H1 (cell line): Measurements from ENCODE around the gene STEAP1B. TPM values are rescaled to one million over a fixed set of nuclear protein-coding genes. Genes with fewer than 3 reads are reported as not detected.

Experiments
- CTCF ChIA-PET: fragments of 300-600 bp; sonication (Branson Sonifier 250); formaldehyde crosslinking; loops from one replicate; lab custom pipeline; 2021; ENCODE audit not compliant: partially characterized antibody; lab: Charles Lee
- POLR2A ChIA-PET: fragments of 300-600 bp; sonication (Branson Sonifier 250); formaldehyde crosslinking; loops from one replicate; lab custom pipeline; 2021; ENCODE audit warnings: inconsistent platforms; ENCODE audit not compliant: partially characterized antibody; lab: Charles Lee
- DNase-seq, 2 experiments: peaks; one replicate each; pipeline versions ENCODE4 v3.0.0 to v3.0.0-alpha.2; 2010 to 2022; ENCODE audit warnings: low spot score in 2 of 2, low read depth in 1 of 2, mixed read lengths in 1 of 2
- FAIRE-seq: peaks from 2 replicates; lab custom pipeline; 2011; peaks lifted over from hg19 to GRCh38; lab: Jason Lieb, UNC
- H2AFZ ChIP-seq: 2 replicates; pipeline ENCODE4 v1.8.1; 2012; ENCODE audit warnings: low read length, inconsistent platforms
- H2AK5ac ChIP-seq: 2 replicates; pipeline ENCODE4 v1.6.1; 2013; ENCODE audit warnings: low read depth, low read length
- H2BK120ac ChIP-seq: replicated peaks from 2 replicates; pipeline ENCODE3; 2013; ENCODE audit warnings: low read depth, low read length, inconsistent platforms
- H2BK12ac ChIP-seq: 2 replicates; pipeline ENCODE4 v1.6.1; 2013; ENCODE audit warnings: low read depth, low read length
- H2BK15ac ChIP-seq: 2 replicates; pipeline ENCODE4 v1.6.1; 2013; ENCODE audit warnings: low read length
- H2BK20ac ChIP-seq: 2 replicates; pipeline ENCODE4 v1.6.1; 2013; ENCODE audit warnings: low read length
- H2BK5ac ChIP-seq: 2 replicates; pipeline ENCODE4 v1.6.1; 2013; ENCODE audit warnings: low read depth, low read length
- H3K14ac ChIP-seq: 2 replicates; pipeline ENCODE4 v1.6.1; 2013; ENCODE audit warnings: inconsistent platforms; ENCODE audit not compliant: insufficient read length
- H3K18ac ChIP-seq: 2 replicates; pipeline ENCODE4 v1.6.1; 2013; ENCODE audit warnings: low read length; ENCODE audit errors: extremely low read depth
- H3K23ac ChIP-seq: 2 replicates; pipeline ENCODE4 v1.6.1; 2013; ENCODE audit warnings: inconsistent platforms; ENCODE audit not compliant: insufficient read length
- H3K23me2 ChIP-seq: 2 replicates; pipeline ENCODE4 v1.6.1; 2013; ENCODE audit warnings: low read depth, low read length
- H3K27ac ChIP-seq: 2 replicates; pipeline ENCODE4 v1.6.1; 2011; ENCODE audit warnings: low read depth, low read length, inconsistent platforms
- H3K27me3 ChIP-seq, 4 experiments: replicated peaks in 1 of 4; 1 replicate in 1 of 4; 2 replicates in 3 of 4; pipeline versions ENCODE4 v1.6.1 to v1.8.1; 2011 to 2013; ENCODE audit warnings: low read length in 3 of 4, mild to moderate bottlenecking in 3 of 4, inconsistent platforms in 2 of 4, mixed read lengths in 2 of 4, moderate library complexity in 1 of 4; ENCODE audit not compliant: control insufficient read depth in 3 of 4, insufficient read depth in 3 of 4; ENCODE audit errors: extremely low read depth in 1 of 4
- H3K36me3 ChIP-seq, 4 experiments: 2 replicates each; pipeline versions ENCODE4 v1.6.1 to v1.8.1; 2011 to 2013; ENCODE audit warnings: mild to moderate bottlenecking in 4 of 4, low read length in 3 of 4, moderate library complexity in 2 of 4, control low read depth in 1 of 4, inconsistent platforms in 1 of 4; ENCODE audit not compliant: insufficient read depth in 4 of 4, control insufficient read depth in 2 of 4
- H3K4ac ChIP-seq: replicated peaks from 2 replicates; pipeline ENCODE3; 2013; ENCODE audit warnings: low read length, low read depth, mixed read lengths, inconsistent platforms; ENCODE audit not compliant: insufficient read length
- H3K4me1 ChIP-seq, 4 experiments: replicated peaks in 1 of 4; 1 replicate in 1 of 4; 2 replicates in 3 of 4; pipeline versions ENCODE4 v1.6.1 to v1.8.1; 2011 to 2013; ENCODE audit warnings: low read length in 3 of 4, inconsistent platforms in 2 of 4, mixed read lengths in 1 of 4; ENCODE audit not compliant: insufficient read depth in 4 of 4, control insufficient read depth in 3 of 4
- H3K4me2 ChIP-seq, 2 experiments: 2 replicates each; pipeline versions ENCODE4 v1.6.1 to v1.8.1; 2011 to 2013; ENCODE audit warnings: low read depth in 2 of 2, low read length in 2 of 2, control low read depth in 1 of 2, inconsistent platforms in 1 of 2, mild to moderate bottlenecking in 1 of 2; ENCODE audit not compliant: insufficient read depth in 1 of 2
- H3K4me3 ChIP-seq, 4 experiments: fragments of 200-600, 300-600 bp in 1 of 4; sonication (generic), shearing (Covaris generic), sonication (Bioruptor Twin) in 1 of 4; 2 replicates each; pipeline versions ENCODE4 v1.5.1 to v1.8.1; 2011 to 2016; ENCODE audit warnings: low read length in 4 of 4, low read depth in 3 of 4, control low read depth in 2 of 4, inconsistent platforms in 2 of 4, mild to moderate bottlenecking in 2 of 4, mixed read lengths in 1 of 4, moderate library complexity in 1 of 4; ENCODE audit not compliant: insufficient read depth in 2 of 4; ENCODE audit errors: extremely low read depth in 1 of 4
- H3K56ac ChIP-seq: replicated peaks from 2 replicates; pipeline ENCODE3; 2013; ENCODE audit warnings: low read depth, mild to moderate bottlenecking, mixed read lengths, low read length, inconsistent platforms; ENCODE audit not compliant: insufficient read length
- H3K79me1 ChIP-seq: 2 replicates; pipeline ENCODE4 v1.6.1; 2013; ENCODE audit warnings: low read depth, low read length, control low read depth
- H3K79me2 ChIP-seq, 2 experiments: 2 replicates each; pipeline versions ENCODE4 v1.6.1 to v1.8.1; 2012 to 2013; ENCODE audit warnings: low read length in 2 of 2, mild to moderate bottlenecking in 2 of 2, inconsistent platforms in 1 of 2; ENCODE audit not compliant: insufficient read depth in 2 of 2, control insufficient read depth in 1 of 2
- H3K9ac ChIP-seq, 4 experiments: replicated peaks in 1 of 4; 1 replicate in 1 of 4; 2 replicates in 3 of 4; pipeline versions ENCODE4 v1.6.1 to v1.8.1; 2011 to 2013; ENCODE audit warnings: low read depth in 3 of 4, low read length in 3 of 4, control low read depth in 2 of 4, mild to moderate bottlenecking in 2 of 4, moderate library complexity in 2 of 4, inconsistent platforms in 1 of 4; ENCODE audit errors: extremely low read depth in 1 of 4
- H3K9me3 ChIP-seq, 2 experiments: 2 replicates each; pipeline versions ENCODE4 v1.6.1 to v1.8.1; 2012 to 2013; ENCODE audit warnings: mild to moderate bottlenecking in 2 of 2, moderate library complexity in 2 of 2, control low read depth in 1 of 2, inconsistent platforms in 1 of 2, low read depth in 1 of 2, low read length in 1 of 2, mixed read lengths in 1 of 2; ENCODE audit not compliant: insufficient read depth in 2 of 2
- H4K20me1 ChIP-seq, 2 experiments: replicated peaks in 1 of 2; 2 replicates each; pipeline versions ENCODE3 to v1.8.1; 2011 to 2013; ENCODE audit warnings: inconsistent platforms in 2 of 2, low read length in 2 of 2, mild to moderate bottlenecking in 1 of 2; ENCODE audit not compliant: insufficient read depth in 2 of 2, control insufficient read depth in 1 of 2
- H4K5ac ChIP-seq: 2 replicates; pipeline ENCODE4 v1.6.1; 2013; ENCODE audit warnings: low read length, low read depth, mixed read lengths, inconsistent platforms; ENCODE audit not compliant: insufficient read length
- H4K8ac ChIP-seq: 2 replicates; pipeline ENCODE4 v1.8.0; 2013; ENCODE audit warnings: mild to moderate bottlenecking, moderate library complexity, low read length, inconsistent platforms; ENCODE audit not compliant: insufficient read depth; ENCODE audit errors: extremely low read depth
- H4K91ac ChIP-seq: replicated peaks from 2 replicates; pipeline ENCODE3; 2013; ENCODE audit warnings: low read length, mixed read lengths, inconsistent platforms; ENCODE audit not compliant: insufficient read length
- JUN ChIP-seq: IDR thresholded peaks from 2 replicates; pipeline ENCODE4 v1.6.1; 2011; ENCODE audit warnings: low read depth, mild to moderate bottlenecking, improper control_type of control experiment, low read length
- POLR2A ChIP-seq, 2 experiments: IDR thresholded peaks; 1 replicate in 1 of 2; 2 replicates in 1 of 2; pipeline ENCODE4 v1.6.1; 2011; ENCODE audit warnings: low read depth in 2 of 2, low read length in 2 of 2, mild to moderate bottlenecking in 2 of 2; ENCODE audit errors: control extremely low read depth in 1 of 2
- WGBS, 2 experiments: shearing (Covaris generic) in 1 of 2; methylation state at CpG; one replicate each; pipeline versions ENCODE4 v1.1.6 to v1.1.7; 2013 to 2015; ENCODE audit warnings: low lambda C conversion rate in 2 of 2, mixed read lengths in 2 of 2, inconsistent platforms in 1 of 2, low coverage in 1 of 2, missing lambda C conversion rate in 1 of 2; ENCODE audit not compliant: insufficient replicate concordance in 2 of 2, insufficient coverage in 1 of 2, insufficient read length in 1 of 2; ENCODE audit errors: extremely low coverage in 1 of 2, missing lambda C conversion rate in 1 of 2; 5-methylcytosine and 5-hydroxymethylcytosine counted together
- polyA plus RNA-seq, 7 experiments: library from polyadenylated mRNA; depleted of rRNA in 3 of 7; stranded (reverse) in 5 of 7; unstranded in 2 of 7; fragments of >200 nt in 5 of 7; fragments of 200-250 nt in 2 of 7; gene quantifications; 1 replicate in 5 of 7; 2 replicates in 1 of 7; 4 replicates in 1 of 7; pipeline versions ENCODE4 v1.2.1 to v1.2.3, GENCODE V29; 2011 to 2013; ENCODE audit warnings: missing spikeins in 2 of 7, mixed read lengths in 2 of 7
- total RNA-seq: library from RNA; stranded (reverse); fragmentation: NEBNext Ultra II Directional; extraction: Animal tissue kit (Norgen Biotek cat#: 25700); gene quantifications from 2 replicates; pipeline ENCODE4 v1.2.1, GENCODE V29; 2021

The STEAP1B gene
- total and polyA plus RNA-seq, 2 of the 8 experiments (the other 6 are each of a cell fraction or from before 2014, with no cell fraction given), result 5.4 to 8.7 TPM

DNA sequence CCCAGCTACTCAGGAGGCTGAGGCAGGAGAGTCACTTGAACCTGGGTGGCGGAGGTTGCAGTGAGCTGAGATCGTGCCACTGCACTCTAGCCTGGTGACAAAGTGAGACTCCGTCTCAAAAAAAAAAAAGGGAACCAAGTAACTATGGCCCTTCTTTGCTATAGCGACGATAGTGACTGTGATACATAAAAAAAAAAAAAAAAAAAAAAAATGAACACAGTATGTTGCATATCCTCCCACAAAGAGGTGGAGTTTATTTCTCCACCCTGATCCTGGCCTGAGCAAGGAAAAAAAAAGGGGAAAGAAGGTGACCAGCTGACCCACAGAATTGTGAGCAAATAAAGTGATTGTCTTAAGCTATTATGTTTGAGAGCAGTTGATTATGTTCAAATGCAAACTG is 42.3 kb upstream of the STEAP1B start:
- no peaks in the 10 kb centered on the region for H3K36me3 ChIP-seq

More for the DNA sequence above, 42.3 kb upstream of the STEAP1B start:
- TF ChIP-seq JUN, result no peak
- TF ChIP-seq POLR2A (IDR thresholded peaks at IDR 0.05; ENCODE audit: control extremely low read depth in 1 of 2, low read depth in 2 of 2, low read length in 2 of 2), result no peak
- no peaks in the 10 kb centered on the region for H3K23me2 ChIP-seq
- H3K79me1 ChIP-seq, result no peaks in the 10 kb centered on the region
- no peak overlapping the region for H3K4me3 ChIP-seq
- H3K27ac ChIP-seq, result no peak overlapping the region
- H2AFZ ChIP-seq, result no peak overlapping the region
- H2BK120ac ChIP-seq, result no peak overlapping the region
- H4K20me1 ChIP-seq, result no peaks in the 10 kb centered on the region
- no peak overlapping the region for H3K18ac ChIP-seq
- H3K23ac ChIP-seq, result no peak overlapping the region
- no peak overlapping the region for H2BK15ac ChIP-seq
- DNase-seq, result no peak
- no peaks in the 10 kb centered on the region for H3K79me2 ChIP-seq
- no peaks in the 10 kb centered on the region for H3K4me1 ChIP-seq
- no peak overlapping the region for H3K9ac ChIP-seq
- no peak overlapping the region for H4K8ac ChIP-seq
- H4K5ac ChIP-seq, result no peak overlapping the region
- H3K14ac ChIP-seq, result no peak overlapping the region
- no peak for FAIRE-seq
- no peaks in the 10 kb centered on the region for H3K27me3 ChIP-seq
- H2BK5ac ChIP-seq, result no peak overlapping the region
- no peaks in the 10 kb centered on the region for H3K9me3 ChIP-seq
- H3K4me2 ChIP-seq, result no peak overlapping the region
- H2BK20ac ChIP-seq, result no peak overlapping the region
- H2AK5ac ChIP-seq, result no peak overlapping the region
- 69% methylated on average over 3 of the region's 5 CpGs; no CpG with 5 or more reads in 1 of the 2 experiments for WGBS, 2 experiments
- CTCF ChIA-PET, result interaction anchor here (0.6 to 1.5 kb wide), 4 partner anchors 186 to 512 kb away, joined by 3 to 4 read pairs (median 3); no protein-coding TSS in a partner anchor
- POLR2A ChIA-PET, result no interaction called here
- H3K4ac ChIP-seq, result no peak overlapping the region
- H3K56ac ChIP-seq, result no peak overlapping the region
- H2BK12ac ChIP-seq, result no peak overlapping the region
- no peak overlapping the region for H4K91ac ChIP-seq
